Measurements from ENCODE around the gene DOCK8.

GRCh38 chr9:277601-278295 lies 63.1 kb downstream of the DOCK8 start:
- TF ChIP-seq, protein P1, sequence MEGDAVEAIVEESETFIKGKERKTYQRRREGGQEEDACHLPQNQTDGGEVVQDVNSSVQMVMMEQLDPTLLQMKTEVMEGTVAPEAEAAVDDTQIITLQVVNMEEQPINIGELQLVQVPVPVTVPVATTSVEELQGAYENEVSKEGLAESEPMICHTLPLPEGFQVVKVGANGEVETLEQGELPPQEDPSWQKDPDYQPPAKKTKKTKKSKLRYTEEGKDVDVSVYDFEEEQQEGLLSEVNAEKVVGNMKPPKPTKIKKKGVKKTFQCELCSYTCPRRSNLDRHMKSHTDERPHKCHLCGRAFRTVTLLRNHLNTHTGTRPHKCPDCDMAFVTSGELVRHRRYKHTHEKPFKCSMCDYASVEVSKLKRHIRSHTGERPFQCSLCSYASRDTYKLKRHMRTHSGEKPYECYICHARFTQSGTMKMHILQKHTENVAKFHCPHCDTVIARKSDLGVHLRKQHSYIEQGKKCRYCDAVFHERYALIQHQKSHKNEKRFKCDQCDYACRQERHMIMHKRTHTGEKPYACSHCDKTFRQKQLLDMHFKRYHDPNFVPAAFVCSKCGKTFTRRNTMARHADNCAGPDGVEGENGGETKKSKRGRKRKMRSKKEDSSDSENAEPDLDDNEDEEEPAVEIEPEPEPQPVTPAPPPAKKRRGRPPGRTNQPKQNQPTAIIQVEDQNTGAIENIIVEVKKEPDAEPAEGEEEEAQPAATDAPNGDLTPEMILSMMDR (IDR thresholded peaks at IDR 0.05): no peak
- no peak for TF ChIP-seq POLR2A (IDR thresholded peaks at IDR 0.05)

All from uterus (tissue), 2 donors.